Mesothelial cell of epicardium (in vitro differentiated cells): ENCODE data around the gene ZDHHC11. TPM values are rescaled to one million over a fixed set of nuclear protein-coding genes. Genes with fewer than 3 reads are reported as not detected.
"Not testable (repeated sequence)": the region's sequence is repeated elsewhere in the genome, so short reads cannot be mapped to it uniquely, and the experiment has no call there.

Experiments used
- DNase-seq, 2 experiments: peaks; one replicate each; pipeline ENCODE4 v3.0.0; 2021; ENCODE audit warnings: low spot score in 2 of 2; ENCODE audit not compliant: unreplicated experiment in 2 of 2
- H3K27ac Mint-ChIP-seq: 2 replicates; pipeline ENCODE4 v1.8.0; 2021; ENCODE audit warnings: mixed read lengths
- H3K27me3 Mint-ChIP-seq: 2 replicates; pipeline ENCODE4 v1.8.0; 2021; ENCODE audit warnings: low read depth, mixed read lengths
- H3K36me3 Mint-ChIP-seq: 2 replicates; pipeline ENCODE4 v1.8.0; 2021; ENCODE audit warnings: mixed read lengths
- H3K4me1 Mint-ChIP-seq: 2 replicates; pipeline ENCODE4 v1.8.0; 2021; ENCODE audit warnings: mixed read lengths
- H3K4me3 Mint-ChIP-seq: 2 replicates; pipeline ENCODE4 v1.8.0; 2021; ENCODE audit warnings: mild to moderate bottlenecking, moderate library complexity, mixed read lengths
- H3K9me3 Mint-ChIP-seq: 2 replicates; pipeline ENCODE4 v1.8.0; 2021; ENCODE audit warnings: mixed read lengths
- CTCF ChIP-seq: fragments of 200-600 bp; sonication (generic); IDR thresholded peaks from one replicate; pipeline ENCODE4 v1.5.0; 2021; ENCODE audit warnings: antibody characterized with exemption; ENCODE audit not compliant: unreplicated experiment
- total RNA-seq: library from RNA; stranded (reverse); gene quantifications from 3 replicates; pipeline ENCODE4 v1.2.1, GENCODE V29; 2021

ZDHHC11 gene
- total RNA-seq, 1 donor from 2014 or later, result 11.4 TPM

GRCh38 chr5:851553-851952 lies 767 bp upstream of the ZDHHC11 start:
- Mint-ChIP-seq H3K36me3 (no peaks in the 10 kb centered on the region), H3K27me3 (peaks cover 16% of the 10 kb centered on the region), H3K4me1 (no peaks in the 10 kb centered on the region), H3K4me3 (no peak overlapping the region), H3K27ac (no peak overlapping the region), H3K9me3 (no peaks in the 10 kb centered on the region)
- no peak for TF ChIP-seq CTCF
- DNase-seq, result no peak

GRCh38 chr5:851076-851475 lies 290 bp upstream of the ZDHHC11 start:
- DNase-seq, result no peak
- TF ChIP-seq CTCF, result no peak
- no peaks in the 10 kb centered on the region for H3K36me3 Mint-ChIP-seq
- no peaks in the 10 kb centered on the region for H3K4me1 Mint-ChIP-seq
- peaks cover 17% of the 10 kb centered on the region for H3K27me3 Mint-ChIP-seq
- no peak overlapping the region for H3K4me3 Mint-ChIP-seq
- H3K9me3 Mint-ChIP-seq, result no peaks in the 10 kb centered on the region
- no peak overlapping the region for H3K27ac Mint-ChIP-seq

- Mint-ChIP-seq H3K4me3 (no peak overlapping the region), H3K36me3 (no peaks in the 10 kb centered on the region), H3K27me3 (peaks cover 17% of the 10 kb centered on the region), H3K9me3 (no peaks in the 10 kb centered on the region), H3K4me1 (no peaks in the 10 kb centered on the region), H3K27ac (no peak overlapping the region)
- no peak for TF ChIP-seq CTCF
- no peak for DNase-seq
Observed at GRCh38 chr5:849651-850301, 1.0 kb downstream of the ZDHHC11 start.

- TF ChIP-seq CTCF, result no peak
- Mint-ChIP-seq H3K27ac (no peak overlapping the region), H3K36me3 (no peaks in the 10 kb centered on the region), H3K4me3 (no peak overlapping the region), H3K4me1 (no peaks in the 10 kb centered on the region), H3K9me3 (no peaks in the 10 kb centered on the region), H3K27me3 (peaks cover 17% of the 10 kb centered on the region)
- DNase-seq, result no peak
Observed at GRCh38 chr5:848671-849111, 2.1 kb downstream of the ZDHHC11 start.

GRCh38 chr5:847736-848135 lies 3.0 kb downstream of the ZDHHC11 start:
- H3K9me3 Mint-ChIP-seq, DNase-seq, H3K4me3 Mint-ChIP-seq, H3K36me3 Mint-ChIP-seq, H3K4me1 Mint-ChIP-seq, H3K27ac Mint-ChIP-seq: not testable (repeated sequence)
- H3K27me3 Mint-ChIP-seq, result peaks cover 12% of the 10 kb centered on the region

- not testable (repeated sequence) for H3K4me3 Mint-ChIP-seq, H3K27ac Mint-ChIP-seq, H3K27me3 Mint-ChIP-seq, H3K36me3 Mint-ChIP-seq, H3K4me1 Mint-ChIP-seq, H3K9me3 Mint-ChIP-seq, DNase-seq
Observed at GRCh38 chr5:847212-847611, 3.6 kb downstream of the ZDHHC11 start.

- H3K27me3 Mint-ChIP-seq, DNase-seq, H3K4me1 Mint-ChIP-seq, H3K9me3 Mint-ChIP-seq, H3K4me3 Mint-ChIP-seq, H3K27ac Mint-ChIP-seq, H3K36me3 Mint-ChIP-seq: not testable (repeated sequence)
Observed at GRCh38 chr5:846602-847091, 4.1 kb downstream of the ZDHHC11 start.

GRCh38 chr5:845676-846601 lies 4.8 kb downstream of the ZDHHC11 start:
- not testable (repeated sequence) for H3K9me3 Mint-ChIP-seq, H3K27ac Mint-ChIP-seq, H3K4me1 Mint-ChIP-seq, DNase-seq, H3K4me3 Mint-ChIP-seq, H3K36me3 Mint-ChIP-seq, H3K27me3 Mint-ChIP-seq

- not testable (repeated sequence) for H3K36me3 Mint-ChIP-seq, DNase-seq, H3K4me1 Mint-ChIP-seq, H3K9me3 Mint-ChIP-seq, H3K27ac Mint-ChIP-seq, H3K4me3 Mint-ChIP-seq, H3K27me3 Mint-ChIP-seq
Observed at GRCh38 chr5:845031-845675, 5.6 kb downstream of the ZDHHC11 start.
